GM12878 (cell line): ENCODE measurements around the gene RPS2. TPM values are rescaled to one million over a fixed set of nuclear protein-coding genes. Genes with fewer than 3 reads are reported as not detected.
A peak's percentile ranks its signal among the peaks of the same experiment; 100 is the strongest.

Source experiments
- ATAC-seq: fragments of 200-7000 bp; cut with Tn5 transposase; 3 replicates; pipeline ENCODE4 v1.9.1; 2020; ENCODE audit warnings: mild to moderate bottlenecking, moderate library complexity
- BruUV-seq: library from RNA; stranded (reverse); fragments of 400-500 nt; replicated peaks from 2 replicates; lab custom pipeline; 2021; lab: Mats Ljungman, UMichigan
- CTCF ChIA-PET: fragments of 300-600 bp; sonication (Branson Sonifier 250); formaldehyde crosslinking; extraction: SDS; loops from one replicate; lab custom pipeline; 2021; ENCODE audit warnings: inconsistent platforms; lab: Yijun Ruan, JAX
- POLR2A ChIA-PET: fragments of 350-600 bp; formaldehyde crosslinking; extraction: SDS; loops from one replicate; lab custom pipeline; 2021; ENCODE audit warnings: inconsistent platforms; lab: Charles Lee
- RAD21 ChIA-PET: fragments of 300-600 bp; sonication (Branson Sonifier 250); formaldehyde crosslinking; loops from one replicate; lab custom pipeline; 2023; ENCODE audit warnings: antibody characterized with exemption; ENCODE audit not compliant: unreplicated experiment; lab: Charles Lee
- SMC1A ChIA-PET: fragments of 300-600 bp; sonication (Branson Sonifier 250); formaldehyde crosslinking; loops from one replicate; lab custom pipeline; 2023; ENCODE audit not compliant: unreplicated experiment, uncharacterized antibody; lab: Charles Lee
- DNase-seq: peaks from one replicate; pipeline ENCODE4 v3.0.0-alpha.2; 2011; ENCODE audit warnings: low read depth, low spot score
- FAIRE-seq: peaks from 3 replicates; lab custom pipeline; 2011; peaks lifted over from hg19 to GRCh38; lab: Jason Lieb, UNC
- H2AFZ ChIP-seq: 2 replicates; pipeline ENCODE4 v1.6.0; 2011; ENCODE audit warnings: low read depth, low read length, control low read depth; ENCODE audit not compliant: control insufficient read depth
- H3K27ac ChIP-seq: 2 replicates; pipeline ENCODE4 v1.5.1; 2011; ENCODE audit warnings: control low read depth; ENCODE audit not compliant: control insufficient read depth, insufficient read depth
- H3K27me3 ChIP-seq, 2 experiments: replicated peaks in 1 of 2; 2 replicates each; pipeline versions ENCODE4 v1.6.0 to v1.6.1; 2011; ENCODE audit warnings: low read length in 1 of 2; ENCODE audit not compliant: control insufficient read depth in 2 of 2, insufficient read depth in 2 of 2
- H3K36me3 ChIP-seq, 2 experiments: 2 replicates each; pipeline ENCODE4 v1.5.1; 2011; ENCODE audit warnings: low read length in 1 of 2; ENCODE audit not compliant: control insufficient read depth in 2 of 2, insufficient read depth in 2 of 2
- H3K4me1 ChIP-seq: 2 replicates; pipeline ENCODE4 v1.6.1; 2011; ENCODE audit warnings: mild to moderate bottlenecking, low read length, moderate library complexity, mixed read lengths; ENCODE audit not compliant: control insufficient read depth, insufficient read depth
- H3K4me2 ChIP-seq: 2 replicates; pipeline ENCODE4 v1.6.0; 2011; ENCODE audit warnings: control low read depth; ENCODE audit not compliant: control insufficient read depth, insufficient read depth
- H3K4me3 ChIP-seq: fragments of 200-600 bp; sonication (generic); 2 replicates; pipeline ENCODE4 v1.5.1; 2016
- H3K79me2 ChIP-seq: 2 replicates; pipeline ENCODE4 v1.6.0; 2011; ENCODE audit warnings: low read length; ENCODE audit not compliant: control insufficient read depth, insufficient read depth
- H3K9ac ChIP-seq: 2 replicates; pipeline ENCODE4 v1.8.0; 2011; ENCODE audit warnings: low read length, control low read depth, mixed read lengths; ENCODE audit not compliant: control insufficient read depth, insufficient read depth
- H3K9me3 ChIP-seq: replicated peaks from 3 replicates; pipeline ENCODE4 v1.5.1; 2011; ENCODE audit warnings: mild to moderate bottlenecking, low read length; ENCODE audit not compliant: control insufficient read depth, insufficient read depth
- H4K20me1 ChIP-seq: 2 replicates; pipeline ENCODE4 v1.6.0; 2011; ENCODE audit not compliant: control insufficient read depth, insufficient read depth
- GABPA ChIP-seq: IDR thresholded peaks from 2 replicates; pipeline ENCODE4 v1.6.1; 2014; ENCODE audit warnings: antibody characterized with exemption, low read depth, mild to moderate bottlenecking, inconsistent platforms
- GATAD2B ChIP-seq: fragments of 450-650 bp; conservative IDR thresholded peaks from 2 replicates; pipeline ENCODE4 v1.6.1; 2017; ENCODE audit warnings: low read depth, mild to moderate bottlenecking, moderate library complexity
- HSF1 ChIP-seq: fragments of 150-350 bp; IDR thresholded peaks from 2 replicates; pipeline ENCODE4 v1.6.1; 2014; ENCODE audit warnings: mild to moderate bottlenecking, low read depth, low read length
- ZNF622 ChIP-seq: fragments of 450-650 bp; IDR thresholded peaks from 2 replicates; pipeline ENCODE4 v1.6.1; 2017; ENCODE audit warnings: mild to moderate bottlenecking, inconsistent platforms
- WGBS: methylation state at CpG from one replicate; pipeline ENCODE4 v1.1.6; 2016; ENCODE audit warnings: low lambda C conversion rate; ENCODE audit not compliant: insufficient replicate concordance, insufficient coverage; ENCODE audit errors: missing lambda C conversion rate; 5-methylcytosine and 5-hydroxymethylcytosine counted together
- in situ Hi-C: fragments of 300-500 bp; cut with MboI; formaldehyde crosslinking; loops from 9 replicates; pipeline ENCODE4 v1.14.3; 2018; ENCODE audit warnings: mixed read lengths
- intact Hi-C: fragments of 100-400 bp; cut with micrococcal nuclease; formaldehyde crosslinking; loops from one replicate; pipeline ENCODE4 v1.14.2; 2022; ENCODE audit not compliant: unreplicated experiment
- polyA plus RNA-seq, 11 experiments: library from polyadenylated mRNA; depleted of rRNA in 4 of 11; unstranded in 6 of 11; stranded (reverse) in 5 of 11; fragments of >200 nt; fragmentation: Nextera tagmentation in 4 of 11; fragmentation: Illumina TruSeq in 1 of 11; extraction: Ambion mirVana in 4 of 11; extraction: Trizol in 1 of 11; gene quantifications; 1 replicate in 1 of 11; 2 replicates in 10 of 11; pipeline versions ENCODE4 v1.2.1 to v1.2.3, GENCODE V29; 2011 to 2016; ENCODE audit warnings: inconsistent platforms in 2 of 11, missing spikeins in 2 of 11, low read depth in 1 of 11
- total RNA-seq, 4 experiments: library from RNA; depleted of rRNA in 3 of 4; stranded (reverse); fragments of >200 nt in 3 of 4; fragmentation: Illumina TruSeq in 1 of 4; extraction: Trizol in 1 of 4; gene quantifications; 2 replicates each; pipeline versions ENCODE4 v1.2.1 to v1.2.3, GENCODE V29; 2013 to 2021
- TF ChIP-seq, protein P1 (sequence below): fragments of 450-650 bp; IDR thresholded peaks from 2 replicates; pipeline ENCODE4 v1.6.1; 2016; ENCODE audit warnings: mild to moderate bottlenecking

The RPS2 gene
- total and polyA plus RNA-seq, 10 of the 15 experiments (the other 5 are each of a cell fraction or from before 2014, with no cell fraction given) = 1,295 to 7,121 (median 3,933) TPM

GRCh38 chr16:1929105-1929504 lies 35.5 kb downstream of the RPS2 start:
- Histone ChIP-seq H3K27me3 (no peaks in the 10 kb centered on the region; a peak in 3 of 4 replicates), H3K79me2 (no peaks in the 10 kb centered on the region), H2AFZ (peak overlapping the region; percentile 73), H3K9ac (no peak overlapping the region), H3K4me3 (peak overlapping the region; percentile 60; the same call in 1 of the 2 replicates), H3K36me3 (no peaks in the 10 kb centered on the region), H4K20me1 (no peaks in the 10 kb centered on the region), H3K27ac (no peak overlapping the region), H3K4me1 (no peaks in the 10 kb centered on the region; the same call in 1 of the 2 replicates), H3K9me3 (no peaks in the 10 kb centered on the region), H3K4me2 (peak overlapping the region; percentile 62)
- no peak for FAIRE-seq
- ChIA-PET POLR2A (interaction anchor here (0.6 to 0.9 kb wide), 2 partner anchors 78 to 147 kb away, joined by 3 to 7 read pairs; partner anchors contain the start of genes NUBP2 and SPSB3), CTCF (interaction anchor here (1.1 to 4.2 kb wide), 9 partner anchors 11 to 88 kb away, joined by 4 to 21 read pairs (median 7); no protein-coding TSS in a partner anchor), RAD21 (interaction anchor here (1.0 to 2.0 kb wide), 4 partner anchors 11 to 146 kb away, joined by 3 to 6 read pairs (median 4); partner anchors contain the start of genes FAHD1, NUBP2 and SPSB3), SMC1A (interaction anchor here (0.9 to 1.6 kb wide), 4 partner anchors 63 to 212 kb away, joined by 3 to 5 read pairs (median 4); no protein-coding TSS in a partner anchor)
- WGBS = 23% methylated on average over 7 of the region's 11 CpGs
- intact Hi-C loops = loop anchor here (2.0 kb wide), 1 partner anchor 66 kb away; no protein-coding TSS in a partner anchor
- DNase-seq = no peak
- TF ChIP-seq HSF1 (no peak), GABPA (no peak), ZNF622 (no peak), GATAD2B (no peak)
- TF ChIP-seq, protein P1, sequence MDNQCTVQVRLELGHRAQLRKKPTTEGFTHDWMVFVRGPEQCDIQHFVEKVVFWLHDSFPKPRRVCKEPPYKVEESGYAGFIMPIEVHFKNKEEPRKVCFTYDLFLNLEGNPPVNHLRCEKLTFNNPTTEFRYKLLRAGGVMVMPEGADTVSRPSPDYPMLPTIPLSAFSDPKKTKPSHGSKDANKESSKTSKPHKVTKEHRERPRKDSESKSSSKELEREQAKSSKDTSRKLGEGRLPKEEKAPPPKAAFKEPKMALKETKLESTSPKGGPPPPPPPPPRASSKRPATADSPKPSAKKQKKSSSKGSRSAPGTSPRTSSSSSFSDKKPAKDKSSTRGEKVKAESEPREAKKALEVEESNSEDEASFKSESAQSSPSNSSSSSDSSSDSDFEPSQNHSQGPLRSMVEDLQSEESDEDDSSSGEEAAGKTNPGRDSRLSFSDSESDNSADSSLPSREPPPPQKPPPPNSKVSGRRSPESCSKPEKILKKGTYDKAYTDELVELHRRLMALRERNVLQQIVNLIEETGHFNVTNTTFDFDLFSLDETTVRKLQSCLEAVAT = 0 out of 2 replicates have a peak, but pooled peaks have one; percentile 48
- no TSS peak for BruUV-seq
- in situ Hi-C loops = no loop called here
- peak; percentile 61 for ATAC-seq
